Upper lobe of right lung (tissue), 1 donor: ENCODE measurements around the gene MED15. TPM values are rescaled to one million over a fixed set of nuclear protein-coding genes. Genes with fewer than 3 reads are reported as not detected.

Source experiments
- ATAC-seq: fragments of 200-7000 bp; cut with Tn5 transposase; one replicate; pipeline ENCODE4 v1.9.1; 2020; ENCODE audit warnings: mild to moderate bottlenecking, moderate library complexity
- DNase-seq: peaks from one replicate; pipeline ENCODE4 v3.0.0-alpha.2; 2020
- H3K27ac ChIP-seq: fragments of 200-600 bp; one replicate; pipeline ENCODE4 v1.8.0; 2022
- H3K27me3 ChIP-seq: fragments of 200-600 bp; one replicate; pipeline ENCODE4 v1.8.0; 2022; ENCODE audit warnings: mild to moderate bottlenecking
- H3K36me3 ChIP-seq: fragments of 200-600 bp; one replicate; pipeline ENCODE4 v1.8.0; 2022
- H3K4me1 ChIP-seq: fragments of 200-600 bp; one replicate; pipeline ENCODE4 v1.8.0; 2022
- H3K4me3 ChIP-seq: fragments of 200-600 bp; one replicate; pipeline ENCODE4 v1.8.0; 2022; ENCODE audit warnings: mild to moderate bottlenecking
- H3K9me3 ChIP-seq: fragments of 200-600 bp; one replicate; pipeline ENCODE4 v1.8.0; 2022
- CTCF ChIP-seq: fragments of 200-600 bp; IDR thresholded peaks from one replicate; pipeline ENCODE4 v1.8.0; 2022; ENCODE audit warnings: antibody characterized with exemption
- intact Hi-C: fragments of 100-400 bp; cut with DNase I; formaldehyde crosslinking; loops from one replicate; pipeline ENCODE4 v1.11.0; 2022
- total RNA-seq: library from RNA; stranded (reverse); fragmentation: NEBNext Ultra II Directional; extraction: Animal tissue kit (Norgen Biotek cat#: 25700); gene quantifications from one replicate; pipeline ENCODE4 v1.2.1, GENCODE V29; 2021
- donor health status: DM: no; HTN: yes; CAD: no; lungs with severe emphysema.

The MED15 gene
- total RNA-seq, 1 donor from 2014 or later, result 96.9 TPM

GRCh38 chr22:20625270-20625669 is 117.9 kb downstream of the MED15 start:
- no peak for DNase-seq
- H3K4me1 ChIP-seq, result no peaks in the 10 kb centered on the region
- no peak for ATAC-seq
- H3K36me3 ChIP-seq, result no peaks in the 10 kb centered on the region
- no peak overlapping the region for H3K27ac ChIP-seq
- H3K4me3 ChIP-seq, result no peak overlapping the region
- intact Hi-C loops, result no loop called here
- no peaks in the 10 kb centered on the region for H3K27me3 ChIP-seq
- no peaks in the 10 kb centered on the region for H3K9me3 ChIP-seq
- no peak for TF ChIP-seq CTCF

DNA sequence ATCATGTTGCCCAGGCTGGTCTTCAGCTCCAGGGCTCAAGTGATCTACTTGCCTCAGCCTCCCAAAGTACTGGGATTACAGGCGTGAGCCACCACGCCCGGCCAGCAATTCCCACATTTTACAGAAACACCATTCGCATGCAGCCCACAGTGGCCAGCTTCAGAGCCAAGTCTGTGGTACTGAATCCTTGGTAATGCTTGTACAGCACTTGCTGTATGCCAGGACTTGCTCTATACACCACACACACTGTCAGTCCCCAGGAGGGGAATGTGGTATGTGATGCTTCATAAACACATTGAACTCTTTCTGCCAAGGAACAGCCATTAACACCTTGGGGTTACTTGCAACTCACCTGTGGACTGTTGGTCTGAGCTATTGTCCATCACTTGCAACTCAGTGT is 119.4 kb downstream of the MED15 start:
- Histone ChIP-seq H3K9me3 (no peaks in the 10 kb centered on the region), H3K4me3 (no peak overlapping the region), H3K4me1 (no peaks in the 10 kb centered on the region), H3K36me3 (no peaks in the 10 kb centered on the region), H3K27ac (no peak overlapping the region), H3K27me3 (no peaks in the 10 kb centered on the region)
- no peak for TF ChIP-seq CTCF
- intact Hi-C loops, result no loop called here
- ATAC-seq (no peak), DNase-seq (no peak)

DNA sequence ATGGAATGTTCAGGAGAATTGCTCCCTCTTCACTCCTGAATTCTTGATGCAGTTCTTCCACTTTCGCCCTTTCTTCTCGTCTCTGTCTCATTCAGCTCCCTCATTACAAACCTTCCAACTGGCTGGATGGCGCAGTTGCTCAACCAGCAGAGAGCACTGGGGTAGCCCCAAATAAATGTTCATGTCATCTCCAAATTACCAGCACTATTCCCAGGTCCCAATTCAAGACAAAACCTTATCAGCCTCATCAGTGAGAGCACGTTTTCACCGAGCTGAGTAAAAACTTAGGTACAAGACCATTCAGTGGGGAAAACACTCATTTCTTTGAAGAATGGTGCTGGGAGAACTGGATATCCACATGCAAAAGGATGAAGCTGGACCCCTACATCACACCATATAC is 120.0 kb downstream of the MED15 start:
- Histone ChIP-seq H3K36me3 (no peaks in the 10 kb centered on the region), H3K4me3 (no peak overlapping the region), H3K9me3 (no peaks in the 10 kb centered on the region), H3K4me1 (no peaks in the 10 kb centered on the region), H3K27me3 (no peaks in the 10 kb centered on the region), H3K27ac (no peak overlapping the region)
- ATAC-seq, result no peak
- intact Hi-C loops, result no loop called here
- no peak for DNase-seq
- TF ChIP-seq CTCF, result no peak

- ATAC-seq, result no peak
These were observed 120.9 kb downstream of the MED15 start for GRCh38 chr22:20628081-20628939.

DNA sequence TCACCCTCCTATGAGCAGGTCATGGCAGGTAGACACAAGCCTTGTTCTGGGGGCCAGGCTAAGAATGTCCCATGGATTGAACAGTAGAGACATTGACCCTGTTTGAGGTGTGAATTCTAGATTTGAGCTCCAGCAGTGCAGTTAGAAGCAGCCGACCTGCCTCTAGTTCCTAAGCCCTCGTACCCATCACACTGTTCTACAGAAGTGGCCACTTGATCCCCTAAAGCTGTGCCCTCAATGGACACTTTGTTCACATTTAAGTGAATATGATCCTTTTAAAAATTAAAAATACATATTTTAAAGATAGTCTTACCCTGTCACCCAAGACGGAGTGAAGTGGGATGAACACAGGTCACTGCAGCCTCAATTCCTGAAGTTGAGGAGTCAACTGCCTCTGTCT is 122.0 kb downstream of the MED15 start:
- Histone ChIP-seq H3K36me3 (no peaks in the 10 kb centered on the region), H3K27ac (no peak overlapping the region), H3K4me1 (no peaks in the 10 kb centered on the region), H3K9me3 (no peaks in the 10 kb centered on the region), H3K4me3 (no peak overlapping the region), H3K27me3 (no peaks in the 10 kb centered on the region)
- no peak for TF ChIP-seq CTCF
- ATAC-seq, result no peak
- DNase-seq, result no peak
- intact Hi-C loops, result no loop called here

More at GRCh38 chr22:20628081-20628939, 120.9 kb downstream of the MED15 start:
- Histone ChIP-seq H3K4me1 (no peaks in the 10 kb centered on the region), H3K4me3 (no peak overlapping the region), H3K27ac (no peak overlapping the region), H3K27me3 (no peaks in the 10 kb centered on the region), H3K36me3 (no peaks in the 10 kb centered on the region), H3K9me3 (no peaks in the 10 kb centered on the region)
- intact Hi-C loops, result no loop called here
- DNase-seq, result no peak
- no peak for TF ChIP-seq CTCF
